Stimulated activated CD8-positive, alpha-beta memory T cell treated with anti-CD3 and anti-CD28 coated beads, Interleukin-12 subunit alpha, Interleukin-12 subunit beta, amount 100 ng/mL, for 24 hours (primary cell): ENCODE measurements around the gene CCDC192.
"Not testable (repeated sequence)": the region's sequence is repeated elsewhere in the genome, so short reads cannot be mapped to it uniquely, and the experiment has no call there.

Experiments used
- DNase-seq: peaks from one replicate; pipeline ENCODE4 v3.0.0-alpha.2; 2020; ENCODE audit errors: extremely low read depth

CCDC192 gene

DNA sequence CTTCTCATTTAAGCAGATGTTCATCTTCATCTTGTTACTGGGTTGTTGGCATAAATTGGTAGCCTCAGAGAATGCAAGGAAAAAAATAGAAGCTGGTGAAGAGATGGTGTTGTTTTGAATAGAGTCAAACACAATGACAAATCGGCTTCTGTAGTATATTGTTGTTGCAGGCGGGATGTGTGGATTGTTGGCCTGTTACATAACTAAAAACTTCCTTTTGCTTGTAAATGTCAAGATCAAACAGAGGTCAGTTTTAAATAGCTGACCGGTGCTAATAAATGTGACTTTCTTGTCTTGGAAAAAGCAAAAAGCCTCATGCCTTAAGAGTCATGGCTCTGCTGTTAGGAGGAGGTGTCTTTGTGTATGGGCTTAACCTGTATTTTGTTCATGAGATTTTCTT, 59.2 kb downstream of the CCDC192 start:
- DNase-seq: no peak

DNA sequence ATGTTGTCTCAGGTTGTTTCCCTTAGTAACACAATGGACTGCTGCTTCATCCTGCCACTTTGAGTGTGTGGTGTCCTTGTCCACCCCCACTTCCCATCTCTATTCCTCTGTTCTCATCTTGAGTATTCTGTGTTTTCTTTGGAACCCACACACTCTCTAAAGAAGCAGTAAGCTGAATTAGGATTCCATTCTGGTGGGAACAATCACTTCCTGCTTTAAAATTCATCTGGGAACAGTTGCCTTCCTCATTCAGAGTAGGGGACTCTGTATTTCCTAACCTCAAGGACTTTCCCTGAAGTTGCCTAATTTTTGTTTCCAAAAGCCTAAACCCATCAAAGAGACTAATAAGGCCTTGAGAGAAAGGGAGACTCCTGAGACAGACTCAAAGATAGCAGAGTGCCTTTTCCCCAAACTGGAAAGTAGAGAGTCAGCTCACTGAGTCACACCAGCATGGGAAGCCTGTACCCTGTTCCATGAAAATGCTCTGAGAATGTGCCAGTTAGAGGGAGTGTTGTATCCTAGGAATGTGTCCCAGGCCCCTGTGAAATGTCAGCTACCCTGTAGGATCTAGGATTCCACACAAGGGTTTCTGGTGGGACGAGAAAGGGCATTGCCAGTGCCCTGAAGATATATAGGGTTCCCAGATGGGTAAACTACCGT, 63.6 kb downstream of the CCDC192 start:
- no peak for DNase-seq

DNA sequence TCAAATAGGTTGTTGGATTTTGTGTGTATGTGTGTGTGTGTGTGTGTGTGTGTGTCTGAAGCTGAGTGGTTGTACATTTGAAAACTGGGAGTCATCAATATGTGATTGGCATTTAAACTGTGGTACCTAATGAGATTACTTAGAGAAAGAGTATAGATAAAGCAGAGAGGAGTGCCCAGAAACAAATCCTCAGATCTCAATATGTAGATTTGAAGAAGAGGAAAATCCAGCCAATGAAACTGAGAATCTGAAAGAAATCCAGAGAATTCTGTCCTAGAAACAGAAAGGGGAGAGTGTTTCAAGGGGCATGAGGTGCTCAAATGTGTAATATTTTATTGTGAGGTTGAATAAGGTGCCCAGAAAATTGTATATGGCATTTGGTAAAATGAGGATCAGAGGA, 66.2 kb downstream of the CCDC192 start:
- DNase-seq: no peak

DNA sequence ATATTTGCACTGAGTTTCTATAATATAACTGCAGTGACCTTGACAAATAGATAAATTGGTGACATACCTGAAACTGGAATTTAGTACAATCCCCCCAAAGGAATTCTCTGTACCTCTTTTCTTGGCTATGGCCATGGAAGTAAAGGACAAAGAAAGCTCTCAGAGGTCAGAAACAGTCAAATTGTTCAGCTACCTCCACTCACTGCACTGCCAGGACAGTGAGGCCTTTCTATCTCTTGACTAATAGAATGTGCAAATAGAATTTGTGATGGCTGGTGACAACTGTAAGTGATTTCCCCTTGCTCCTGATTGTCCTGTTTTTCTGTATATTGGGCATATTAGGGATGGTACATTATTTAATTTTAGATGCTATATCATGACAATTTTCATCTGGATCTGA, 67.1 kb downstream of the CCDC192 start:
- DNase-seq: no peak

DNA sequence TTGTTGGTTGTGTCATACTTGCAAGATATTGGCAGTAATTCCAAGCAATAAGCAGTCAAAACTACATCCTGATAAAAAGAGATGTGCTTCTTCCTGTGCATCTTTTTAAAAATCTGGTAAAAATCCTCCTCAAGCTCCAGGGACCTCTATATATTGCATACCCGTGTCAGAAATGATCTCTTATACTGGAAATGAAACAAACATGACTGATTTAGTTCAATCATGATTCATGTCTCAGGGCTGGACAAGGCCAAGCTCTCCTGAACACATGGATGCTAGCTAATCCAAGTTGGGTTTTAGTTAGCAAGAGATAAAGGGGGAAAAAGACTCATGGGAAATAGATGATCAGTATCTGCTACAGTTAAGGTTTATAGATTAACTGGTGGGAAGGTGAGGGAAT, 69.3 kb downstream of the CCDC192 start:
- no peak for DNase-seq

DNA sequence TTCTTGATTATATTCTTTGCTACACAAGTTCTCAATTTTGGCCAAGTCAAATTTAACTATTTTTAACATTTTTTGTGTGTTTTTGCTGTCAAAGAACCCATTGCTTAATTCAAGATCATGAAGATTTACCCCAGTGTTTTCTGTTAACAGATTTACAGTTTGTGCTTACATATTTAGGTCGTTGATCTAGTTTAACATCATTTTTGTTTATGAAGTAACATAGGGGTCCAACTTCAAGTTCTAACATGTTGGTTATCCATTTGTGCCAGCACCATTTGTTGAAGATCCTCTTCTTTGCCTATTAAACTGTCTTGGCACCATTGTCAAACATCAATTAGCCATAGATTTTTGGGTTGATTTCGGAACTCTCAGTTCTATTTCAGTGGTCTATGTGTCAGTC, 71.0 kb downstream of the CCDC192 start:
- DNase-seq: no peak

DNA sequence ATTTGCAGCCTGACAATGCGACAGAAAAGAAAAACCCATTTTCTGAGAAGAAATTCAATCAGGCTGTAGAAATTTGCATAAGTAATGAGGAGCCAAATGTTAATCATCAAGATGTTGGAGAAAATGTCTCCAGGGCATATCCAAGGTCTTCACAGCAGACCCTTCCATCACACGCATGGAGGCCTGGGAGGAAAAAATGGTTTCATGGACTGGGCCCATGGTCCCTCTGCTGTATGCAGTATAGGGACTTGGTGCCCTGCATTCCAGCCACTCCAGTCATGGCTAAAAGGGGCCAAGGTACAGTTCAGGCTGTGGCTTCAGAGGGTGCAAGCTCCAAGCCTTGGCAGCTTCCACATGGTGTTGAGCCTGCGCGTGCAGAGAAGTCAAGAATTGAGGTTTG, 73.3 kb downstream of the CCDC192 start:
- DNase-seq: no peak

DNA sequence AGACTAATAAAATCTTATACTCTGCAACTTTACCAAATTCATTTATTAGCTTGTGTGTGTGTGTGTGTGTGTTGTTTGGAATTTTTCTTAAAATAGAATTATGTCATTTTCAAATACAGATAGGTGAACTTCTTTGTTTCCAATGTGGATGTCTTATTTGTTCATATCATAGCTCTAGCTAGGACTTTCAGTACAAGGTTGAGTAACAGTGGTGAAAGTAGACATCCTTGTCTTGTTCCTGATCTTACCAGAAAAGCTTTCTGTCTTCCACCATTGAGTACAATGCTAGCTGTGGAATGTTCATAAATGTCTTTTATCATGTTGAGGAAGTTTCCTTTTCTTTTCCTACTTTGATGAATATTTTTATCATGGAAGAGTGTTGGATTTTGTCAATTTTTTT, 74.8 kb downstream of the CCDC192 start:
- no peak for DNase-seq

DNA sequence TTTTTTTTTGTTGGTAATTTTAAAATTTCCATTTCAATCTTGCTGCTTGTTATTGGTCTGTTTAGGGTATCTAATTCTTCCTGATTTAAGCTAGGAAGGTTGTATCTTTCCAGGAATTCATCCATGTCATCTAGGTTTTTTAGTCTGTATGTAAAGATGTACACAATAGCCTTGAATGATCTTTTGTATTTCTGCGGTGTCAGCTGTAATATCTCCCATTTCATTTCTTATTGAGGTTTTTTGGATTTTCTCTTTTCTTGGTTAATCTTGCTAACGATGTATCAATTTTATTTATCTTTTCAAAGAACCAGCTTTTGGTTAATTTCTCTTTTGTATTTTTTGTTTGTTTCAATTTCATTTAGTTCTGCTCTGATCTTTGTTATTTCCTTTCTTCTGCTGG, 79.3 kb downstream of the CCDC192 start:
- DNase-seq: not testable (repeated sequence)

DNA sequence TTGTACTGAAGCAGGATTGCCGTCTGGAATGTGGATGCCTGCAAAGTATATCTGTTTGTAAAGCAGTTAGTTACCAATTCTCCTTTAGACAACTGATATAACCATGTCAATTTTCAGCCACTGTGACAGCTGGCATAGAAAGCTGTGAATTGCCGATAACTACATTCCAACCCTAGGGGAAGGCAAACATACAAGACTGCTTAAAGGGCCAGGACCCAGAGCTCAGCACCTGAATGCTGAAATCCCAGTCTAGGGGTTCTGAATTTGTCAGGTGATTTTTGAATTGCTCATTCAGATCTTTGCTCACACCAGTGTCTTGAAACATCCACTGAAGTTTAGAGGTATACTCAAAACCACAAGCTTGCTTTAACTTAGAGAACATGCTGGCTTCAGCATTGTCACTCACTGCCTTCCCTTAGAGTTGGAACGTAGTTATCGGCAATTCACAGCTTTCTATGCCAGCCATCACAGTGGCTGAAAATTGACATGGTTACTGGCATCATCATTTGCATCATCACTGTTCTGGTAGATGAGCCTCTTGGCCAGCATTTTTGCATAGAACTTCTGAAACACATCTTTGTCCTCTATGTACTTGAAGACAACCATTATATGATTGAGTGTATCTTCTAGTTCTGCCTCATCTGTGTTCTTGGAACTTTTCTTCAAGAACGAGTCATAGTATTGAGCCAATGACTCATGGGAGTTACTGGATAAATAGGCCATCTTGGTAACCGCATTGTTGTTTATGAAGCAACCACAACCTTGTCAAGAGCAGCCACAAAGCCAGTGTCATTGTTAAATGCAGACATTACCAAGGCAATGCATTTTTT, 82.1 kb downstream of the CCDC192 start:
- no peak for DNase-seq

DNA sequence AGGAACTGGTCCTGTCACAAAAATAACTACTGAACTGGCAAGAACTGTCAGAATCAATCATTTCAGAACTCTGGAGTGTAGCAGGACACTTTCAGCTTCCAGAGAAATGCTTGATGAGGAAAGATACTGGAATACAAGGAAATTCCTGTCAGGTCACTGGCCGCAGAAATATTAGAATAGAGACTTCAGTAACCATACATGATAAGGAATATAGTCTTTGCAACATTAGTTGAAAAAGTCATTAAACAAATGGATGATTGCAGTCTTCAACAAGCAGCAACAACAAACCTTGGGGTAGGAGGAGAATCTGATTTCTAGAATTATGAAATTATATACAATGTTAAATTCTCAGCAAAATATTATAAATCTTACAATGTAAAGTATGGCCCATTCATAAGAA, 88.2 kb downstream of the CCDC192 start:
- DNase-seq: no peak

DNA sequence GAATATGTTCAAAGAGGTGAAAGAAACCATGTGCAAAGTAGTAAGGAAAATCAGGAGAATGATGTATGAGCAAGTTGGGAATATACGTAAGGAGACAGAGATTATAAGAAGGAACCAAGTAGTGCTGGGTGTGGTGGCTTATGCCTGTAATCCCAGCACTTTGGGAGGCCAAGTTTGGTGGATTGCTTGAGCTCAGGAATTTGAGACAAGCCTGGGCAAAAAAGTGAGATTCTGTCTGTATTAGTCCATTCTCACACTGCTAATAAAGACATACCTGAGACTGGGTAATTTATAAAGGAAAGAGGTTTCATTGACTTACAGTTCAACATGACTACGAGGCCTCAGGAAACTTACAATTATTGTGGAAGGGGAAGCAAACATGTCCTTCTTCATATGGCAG, 88.7 kb downstream of the CCDC192 start:
- DNase-seq: not testable (repeated sequence)

DNA sequence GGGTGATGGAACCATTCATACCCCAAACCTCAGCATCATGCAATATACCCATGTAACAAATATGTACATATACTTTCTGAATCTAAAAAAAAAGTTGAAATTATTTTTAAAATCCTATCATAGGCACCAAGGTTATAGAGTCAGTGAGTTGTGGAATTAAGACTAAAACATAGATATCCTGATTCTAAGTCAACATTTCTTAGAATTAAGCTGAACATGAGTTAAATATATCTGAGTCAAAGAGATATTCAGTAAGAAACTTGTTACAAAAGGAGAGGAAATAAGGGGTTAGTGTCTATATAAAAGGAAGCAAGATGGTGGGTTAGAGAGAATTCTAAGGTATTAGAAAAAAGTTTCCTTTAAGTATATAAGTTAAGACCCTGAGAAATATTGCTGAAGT, 89.9 kb downstream of the CCDC192 start:
- no peak for DNase-seq

DNA sequence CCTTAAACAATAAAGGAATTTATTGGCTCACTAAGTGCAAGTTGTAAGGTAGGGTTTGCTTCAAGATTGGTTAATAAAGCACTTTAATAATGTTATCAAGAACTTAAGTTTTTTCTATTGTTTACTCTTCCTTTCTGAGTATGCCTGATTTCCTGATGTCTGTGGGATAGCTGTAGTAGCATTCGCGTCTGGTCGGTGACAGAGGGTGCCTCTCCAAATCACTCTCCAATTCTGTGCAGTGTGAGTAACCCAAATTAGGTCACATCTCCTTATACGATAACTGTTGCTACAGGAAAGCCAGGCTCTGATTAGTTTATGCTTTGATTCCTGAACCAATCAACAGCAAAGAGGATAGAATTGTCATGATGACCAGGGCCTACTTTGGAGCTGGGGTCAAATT, 90.7 kb downstream of the CCDC192 start:
- no peak for DNase-seq

DNA sequence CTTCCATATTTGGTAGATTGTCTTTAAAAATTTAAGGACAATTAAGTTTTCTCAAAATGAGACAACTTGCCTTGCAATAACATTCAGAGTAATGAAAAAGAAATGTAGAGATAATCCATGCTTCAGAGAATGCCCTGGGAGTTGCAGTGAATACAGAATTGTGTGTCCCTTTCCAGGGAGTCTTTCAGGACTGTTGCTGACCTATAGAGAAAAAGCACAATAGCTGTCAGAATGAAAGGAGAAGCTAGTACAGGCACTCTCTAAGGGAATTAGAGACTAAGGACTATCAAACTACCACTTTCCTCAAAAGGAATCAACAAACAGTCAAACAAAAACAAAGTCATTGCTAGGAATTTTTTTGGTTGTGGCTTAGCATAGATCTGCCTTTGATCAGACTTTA, 93.0 kb downstream of the CCDC192 start:
- DNase-seq: no peak

DNA sequence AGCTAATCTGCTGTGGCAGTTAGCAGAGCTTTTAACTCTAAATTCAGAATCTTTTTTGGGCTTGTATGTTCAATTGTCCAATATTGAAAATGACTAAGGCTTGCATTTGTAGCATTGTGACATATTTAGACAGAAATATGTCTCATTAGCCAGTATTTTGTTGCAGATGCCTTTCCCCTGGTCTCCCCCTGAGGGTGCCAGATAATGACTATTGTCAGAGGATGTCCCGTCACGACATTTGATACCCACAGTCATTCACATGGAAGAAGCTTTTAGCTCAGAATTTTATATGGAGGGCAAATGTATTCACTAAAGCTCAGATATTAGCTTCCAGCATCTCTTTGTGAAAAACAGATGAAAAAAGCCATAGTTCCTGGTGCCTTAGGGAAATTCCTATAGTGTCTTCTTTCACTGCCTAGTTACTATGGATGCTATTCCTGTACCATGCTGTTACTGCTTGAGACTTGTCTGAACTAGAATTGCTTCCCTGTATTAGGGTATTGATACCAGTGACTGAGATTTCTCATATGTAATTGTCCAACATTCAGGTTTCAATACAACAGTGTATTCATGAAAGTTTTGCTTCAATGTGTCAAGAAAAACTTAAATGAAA, 96.2 kb downstream of the CCDC192 start:
- no peak for DNase-seq

DNA sequence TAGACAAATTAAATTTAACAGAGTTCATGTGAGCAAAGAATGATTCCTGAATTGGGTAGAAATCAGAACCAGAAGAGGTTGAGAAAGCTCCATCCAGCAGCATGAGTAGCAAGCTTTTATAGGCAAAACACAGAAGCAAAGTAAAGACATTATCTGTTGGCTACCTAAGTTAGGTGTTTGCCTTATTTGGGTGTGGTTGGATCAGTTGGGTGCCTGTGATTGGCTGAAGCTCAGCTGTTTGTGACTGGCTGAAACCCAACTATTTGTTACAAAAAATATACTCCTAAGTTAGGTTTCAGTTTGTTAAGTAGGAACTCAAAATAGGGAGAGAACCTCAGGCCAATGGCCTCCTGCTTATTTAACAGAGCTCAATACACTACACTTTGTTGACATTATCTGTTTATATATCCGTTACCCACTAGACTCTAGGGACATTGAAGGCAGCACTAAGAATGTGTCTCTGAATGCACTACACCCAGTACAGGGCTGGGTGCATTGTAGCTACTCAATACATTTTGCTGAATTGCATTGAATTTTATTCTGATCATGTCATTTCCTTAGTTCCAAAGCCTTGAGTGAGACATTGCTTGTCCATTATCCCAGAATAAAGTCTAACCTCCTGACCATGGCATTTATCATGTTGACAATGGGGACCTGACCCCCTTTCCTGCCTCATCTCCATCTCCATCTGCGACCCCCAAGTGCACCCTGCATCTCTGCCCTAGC, 98.7 kb downstream of the CCDC192 start:
- no peak for DNase-seq

DNA sequence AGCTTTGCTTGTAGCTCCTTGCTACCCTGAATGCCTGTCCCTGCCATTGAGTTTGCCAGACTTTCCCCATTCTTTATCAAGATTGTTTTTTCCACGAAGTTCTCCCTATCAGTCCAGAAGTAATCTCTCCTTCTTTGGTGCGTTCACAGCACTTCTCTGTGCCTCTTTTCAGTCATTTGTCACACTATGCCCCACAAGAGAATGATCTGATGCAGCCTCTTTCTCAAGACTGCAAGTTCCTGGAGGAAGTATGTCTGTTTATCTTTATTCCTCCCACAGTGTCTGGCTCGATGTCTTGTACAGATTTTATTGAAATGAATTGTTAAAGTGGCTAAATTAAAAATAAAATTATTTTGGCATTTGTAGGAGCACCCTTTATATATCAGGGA, 99.3 kb downstream of the CCDC192 start:
- no peak for DNase-seq

DNA sequence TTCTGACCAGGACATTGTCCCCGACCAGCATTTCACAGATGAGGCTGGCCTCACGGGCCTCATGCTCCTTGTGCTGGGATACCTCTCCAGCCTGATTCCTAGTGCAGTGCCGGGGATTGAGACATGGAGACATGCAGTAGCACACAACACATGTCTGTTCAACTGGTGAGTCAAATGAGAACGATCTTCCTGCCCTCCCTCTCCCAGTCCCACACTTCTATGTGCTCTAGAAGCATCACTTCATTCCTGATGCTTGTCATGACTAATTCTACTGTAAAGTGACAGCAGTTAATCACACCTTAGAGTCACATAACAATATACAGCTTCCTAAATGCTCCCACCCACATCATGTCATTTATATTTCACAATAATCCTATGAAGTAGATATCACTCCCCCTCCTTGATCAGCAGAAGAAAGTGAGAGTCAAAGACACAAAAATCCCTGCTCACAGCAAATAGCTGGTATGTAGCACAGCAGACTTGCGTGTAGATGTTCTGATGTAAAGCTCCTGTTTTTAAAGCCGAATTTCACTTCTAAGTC, 101.8 kb downstream of the CCDC192 start:
- DNase-seq: no peak

DNA sequence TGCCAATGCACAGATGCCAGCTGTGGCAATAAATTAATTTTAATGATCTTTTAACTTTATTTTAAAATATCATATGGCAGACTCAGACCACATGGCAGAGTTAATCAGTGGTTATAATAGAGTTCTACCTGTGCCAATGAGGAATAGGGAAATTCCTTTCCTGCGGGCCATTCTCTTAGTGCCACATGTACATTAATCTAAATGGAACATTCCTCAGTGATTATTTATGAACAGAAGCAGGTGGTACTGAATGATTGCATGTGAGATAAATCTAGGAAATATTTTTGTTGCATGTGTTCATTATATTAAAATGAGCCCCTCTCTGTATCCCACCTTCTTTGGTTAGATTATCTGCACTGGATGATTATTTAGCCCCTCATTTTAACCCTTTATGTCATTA, 102.3 kb downstream of the CCDC192 start:
- DNase-seq: no peak

DNA sequence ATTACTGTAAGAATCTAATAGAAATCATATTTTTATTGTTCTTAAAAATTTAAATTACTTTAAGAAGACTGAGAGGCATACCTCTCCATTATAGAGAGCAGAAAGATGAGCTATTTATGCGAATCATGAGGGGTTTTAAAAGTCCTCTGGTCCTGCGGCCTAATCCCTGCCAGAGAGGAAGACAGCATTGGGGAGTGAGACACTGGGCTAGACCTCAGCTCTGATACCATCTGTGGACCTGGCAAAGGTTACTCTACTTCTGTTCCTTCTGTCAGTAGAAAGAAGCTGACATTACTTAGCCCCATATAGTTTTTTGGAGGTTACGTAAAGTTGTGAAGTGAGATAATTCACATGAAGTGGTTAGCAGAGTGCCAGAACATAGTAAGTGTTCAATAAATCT, 103.6 kb downstream of the CCDC192 start:
- no peak for DNase-seq

DNA sequence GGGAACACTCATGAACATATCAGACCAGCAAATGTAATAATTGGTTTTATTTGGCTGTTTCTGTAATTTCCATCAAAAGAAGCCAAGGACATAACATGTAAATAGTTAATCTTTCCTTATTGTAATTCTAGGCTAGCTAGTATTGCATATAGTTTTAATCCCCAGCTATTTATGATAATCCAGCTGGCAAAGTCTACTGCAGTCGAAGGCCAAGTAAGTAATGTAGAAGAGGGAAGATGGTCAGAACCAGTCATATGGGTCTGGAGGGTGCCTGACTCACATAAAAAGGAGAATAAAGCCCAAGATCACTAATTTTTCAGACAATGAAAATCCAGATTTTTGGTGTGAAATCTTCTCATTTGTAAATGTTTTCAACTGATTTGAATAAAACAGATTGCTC, 106.3 kb downstream of the CCDC192 start:
- no peak for DNase-seq
